Activated T-cell treated with anti-CD3 and anti-CD28 coated beads, Interleukin-2, amount 50 U/mL, for 4 hours (primary cell): ENCODE data around the gene TSC1. TPM values are rescaled to one million over a fixed set of nuclear protein-coding genes. Genes with fewer than 3 reads are reported as not detected.
A peak's percentile ranks its signal among the peaks of the same experiment; 100 is the strongest.
"Not testable (repeated sequence)": the region's sequence is repeated elsewhere in the genome, so short reads cannot be mapped to it uniquely, and the experiment has no call there.

Source experiments
- ATAC-seq, 2 donors: fragments of 200-7000 bp; cut with Tn5 transposase; one replicate each; pipeline ENCODE4 v1.10.0; 2021
- DNase-seq: peaks from one replicate; pipeline ENCODE4 v3.0.0-alpha.2; 2020
- H3K27me3 Mint-ChIP-seq: one replicate; pipeline ENCODE4 v1.8.0; 2021; ENCODE audit warnings: low read depth, mixed read lengths
- H3K36me3 Mint-ChIP-seq: one replicate; pipeline ENCODE4 v1.8.0; 2022; ENCODE audit warnings: mixed read lengths; ENCODE audit not compliant: insufficient read depth
- H3K4me1 Mint-ChIP-seq: one replicate; pipeline ENCODE4 v1.8.0; 2021; ENCODE audit warnings: low read depth, mixed read lengths
- H3K4me3 Mint-ChIP-seq: one replicate; pipeline ENCODE4 v1.8.0; 2021; ENCODE audit warnings: mild to moderate bottlenecking, moderate library complexity, mixed read lengths
- H3K9me3 Mint-ChIP-seq: one replicate; pipeline ENCODE4 v1.8.0; 2021; ENCODE audit warnings: mixed read lengths
- total RNA-seq, 3 donors: library from RNA; stranded (reverse); gene quantifications; one replicate each; pipeline ENCODE4 v1.2.1, GENCODE V29; 2021

Gene TSC1
- total RNA-seq, result 10 to 100 TPM; 23.6 to 26.8 (median 24.0) TPM

DNA sequence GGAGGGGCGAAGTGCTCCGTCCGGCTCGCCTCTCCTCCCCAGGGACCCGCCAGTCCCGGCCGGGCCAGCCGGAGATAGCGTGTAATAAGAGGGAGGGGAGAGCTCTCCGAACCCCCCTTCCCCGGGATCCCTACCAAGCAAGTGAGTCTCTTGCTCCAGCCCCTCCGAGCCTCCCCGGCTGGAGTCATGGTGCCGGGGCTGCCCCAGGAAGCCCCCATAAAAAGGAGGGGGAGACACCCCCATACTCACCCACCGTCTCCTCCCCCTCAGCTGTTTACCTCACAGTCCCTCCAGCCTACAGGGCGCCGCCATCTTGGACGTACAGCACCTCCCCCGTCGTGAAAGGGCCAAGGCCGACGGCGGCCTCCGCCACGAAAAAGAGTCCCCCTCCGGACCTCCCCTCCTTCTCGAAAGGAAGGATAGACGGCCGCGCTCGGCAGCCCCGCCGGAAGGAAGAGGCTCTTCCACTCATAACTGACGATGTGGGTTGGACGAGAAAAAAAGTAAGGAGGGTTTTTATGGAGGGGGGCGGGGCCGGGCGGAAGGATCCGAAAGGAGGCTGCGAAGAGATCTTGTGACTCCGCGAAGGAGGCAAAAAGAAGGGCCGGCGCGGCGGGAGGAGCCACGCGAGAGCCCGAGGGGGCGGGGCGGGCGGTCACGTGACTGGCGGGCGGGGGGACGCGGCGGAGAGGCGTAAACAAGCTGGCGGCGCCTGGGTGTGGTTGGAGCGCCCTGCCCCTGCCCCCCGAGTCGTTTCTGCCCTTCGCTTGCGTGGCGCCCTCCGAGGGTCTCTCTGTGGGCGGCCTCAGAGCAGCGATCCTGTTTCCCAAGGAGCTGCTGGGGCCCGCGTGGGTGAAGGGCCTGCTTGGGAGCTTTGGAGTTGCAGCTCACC, at the start of gene TSC1:
TSS of gene TSC1 (minus strand) at position 323 of the 892 bp plus-strand sequence. CDS start 15,744 bp downstream, outside the sequence.
- ATAC-seq, result peak; percentile 91 to 92
- DNase-seq, result peak; percentile 98
- peak within 1 kb of the TSS; percentile 94 for H3K4me3 Mint-ChIP-seq
- peaks cover 28% of the 10 kb centered on the region for H3K4me1 Mint-ChIP-seq
- no peaks in the 10 kb centered on the region for H3K27me3 Mint-ChIP-seq
- no peaks in the 10 kb centered on the region for H3K9me3 Mint-ChIP-seq
- peaks cover 2% of the 10 kb centered on the region for H3K36me3 Mint-ChIP-seq

DNA sequence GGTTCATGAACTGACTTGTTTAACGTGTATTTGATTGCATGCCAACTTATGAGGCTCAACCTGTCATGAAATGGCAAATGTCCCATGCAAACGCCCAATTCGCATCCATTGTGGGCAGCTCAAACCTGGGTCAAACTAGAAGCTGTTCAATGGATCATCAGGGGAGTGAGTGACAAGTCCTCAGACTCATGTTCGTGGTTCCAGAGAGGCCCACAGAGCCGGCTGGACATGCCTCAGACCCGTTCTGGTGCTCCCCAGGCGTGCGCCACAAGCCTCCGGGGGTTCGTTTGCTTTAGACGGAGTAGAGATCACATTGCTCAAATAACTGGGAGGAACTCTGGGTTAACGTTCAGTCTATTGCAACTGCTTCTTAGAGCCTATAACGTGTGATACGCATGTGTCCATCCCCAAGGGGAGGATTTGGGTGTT, 49.1 kb upstream of the TSC1 start:
- Mint-ChIP-seq H3K9me3 (no peaks in the 10 kb centered on the region), H3K4me3 (no peak overlapping the region), H3K4me1 (peaks cover 2% of the 10 kb centered on the region), H3K36me3 (no peaks in the 10 kb centered on the region), H3K27me3 (peaks cover 26% of the 10 kb centered on the region)
- DNase-seq (no peak), ATAC-seq (no peak)

DNA sequence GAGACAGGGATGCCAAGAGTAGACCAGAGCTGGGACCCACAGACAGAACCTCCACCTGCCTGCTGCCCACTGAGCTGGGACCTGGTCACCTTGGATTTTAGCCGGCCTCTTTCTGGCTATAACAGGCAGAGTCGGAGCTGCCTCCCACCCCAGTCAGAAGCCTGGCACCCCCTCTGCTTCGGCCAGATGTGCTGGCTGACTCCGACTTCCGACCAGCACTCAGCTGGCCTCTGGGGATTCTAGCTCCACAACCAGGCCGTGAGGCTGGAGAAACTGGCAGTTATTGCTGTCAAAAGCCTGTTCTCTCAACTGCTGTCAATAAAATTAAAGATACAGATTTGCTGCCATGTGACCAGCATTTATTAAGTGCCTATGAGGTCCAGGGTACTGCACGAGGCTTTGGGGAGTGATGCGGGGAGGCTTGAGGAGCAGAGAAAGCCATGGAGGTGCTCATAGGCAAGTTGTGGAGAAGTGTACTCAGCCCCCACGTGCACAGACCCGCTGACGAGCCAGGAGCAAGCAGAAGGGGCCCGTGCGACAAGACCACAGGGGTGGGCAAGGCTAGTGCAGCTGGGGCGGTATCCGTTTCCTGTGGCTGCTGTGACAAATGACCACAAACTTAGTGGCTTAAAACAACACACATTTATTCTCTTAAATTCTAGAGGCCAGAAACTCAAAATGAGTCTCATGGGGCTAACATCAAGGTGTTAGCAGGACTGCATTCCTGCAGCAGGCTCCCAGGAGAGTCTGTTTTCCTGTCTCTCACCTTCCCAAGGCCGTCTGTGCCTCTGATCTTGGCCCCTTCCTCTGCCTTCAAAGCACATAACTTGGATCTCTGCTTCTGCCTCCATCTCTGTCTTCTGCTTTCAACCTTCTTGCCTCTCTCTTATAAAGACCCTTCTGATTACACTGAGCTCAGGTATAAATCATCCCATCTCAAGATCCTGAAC, 47.2 kb upstream of the TSC1 start:
- Mint-ChIP-seq H3K9me3 (no peaks in the 10 kb centered on the region), H3K4me3 (no peak overlapping the region), H3K27me3 (peaks cover 32% of the 10 kb centered on the region), H3K36me3 (no peaks in the 10 kb centered on the region), H3K4me1 (peaks cover 2% of the 10 kb centered on the region)
- no peak for DNase-seq
- no peak for ATAC-seq

DNA sequence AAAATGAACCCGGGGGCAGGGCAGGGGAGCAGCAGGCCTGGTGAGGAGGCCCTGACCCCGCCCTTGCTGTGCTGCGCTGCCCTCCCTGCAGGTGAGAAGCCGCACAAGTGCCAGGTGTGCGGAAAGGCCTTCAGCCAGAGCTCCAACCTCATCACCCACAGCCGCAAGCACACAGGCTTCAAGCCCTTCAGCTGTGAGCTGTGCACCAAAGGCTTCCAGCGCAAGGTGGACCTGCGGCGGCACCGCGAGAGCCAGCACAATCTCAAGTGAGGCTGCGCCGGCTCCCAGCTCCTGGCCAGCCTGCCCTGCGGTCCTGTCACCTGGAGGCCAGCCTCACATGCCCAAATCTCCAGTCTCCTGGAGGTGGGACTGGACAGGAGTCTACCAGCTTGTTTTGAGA, 46.4 kb upstream of the TSC1 start:
- ATAC-seq (no peak), DNase-seq (no peak)
- peaks cover 34% of the 10 kb centered on the region for H3K27me3 Mint-ChIP-seq
- no peaks in the 10 kb centered on the region for H3K36me3 Mint-ChIP-seq
- H3K9me3 Mint-ChIP-seq, result no peaks in the 10 kb centered on the region
- H3K4me1 Mint-ChIP-seq, result peaks cover 2% of the 10 kb centered on the region
- no peak overlapping the region for H3K4me3 Mint-ChIP-seq

DNA sequence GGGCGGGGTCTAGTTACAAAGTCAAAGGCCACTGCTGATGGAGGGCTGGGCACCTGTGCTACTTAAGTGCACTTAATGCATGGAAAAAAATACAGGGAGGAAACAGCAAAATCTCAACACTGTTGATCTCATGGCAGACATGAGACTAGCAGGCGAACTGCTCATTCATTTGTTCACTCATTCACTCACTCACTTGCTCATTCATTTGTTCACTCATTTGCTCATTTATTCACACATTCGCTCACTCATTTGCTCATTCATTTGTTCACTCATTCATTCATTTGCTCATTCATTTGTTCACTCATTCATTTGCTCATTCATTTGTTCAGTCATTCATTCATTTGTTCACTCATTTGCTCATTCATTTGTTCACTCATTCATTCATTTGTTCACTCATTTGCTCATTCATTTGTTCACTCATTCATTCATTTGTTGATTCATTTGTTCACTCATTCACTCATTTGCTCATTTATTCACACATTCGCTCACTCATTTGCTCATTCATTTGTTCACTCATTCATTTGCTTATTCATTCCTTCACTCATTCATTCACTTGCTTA, 45.7 kb upstream of the TSC1 start:
- DNase-seq, H3K4me3 Mint-ChIP-seq, H3K36me3 Mint-ChIP-seq, H3K4me1 Mint-ChIP-seq, H3K9me3 Mint-ChIP-seq: not testable (repeated sequence)
- ATAC-seq, result peak in 1 of 2 donors; percentile 23
- peaks cover 32% of the 10 kb centered on the region for H3K27me3 Mint-ChIP-seq

DNA sequence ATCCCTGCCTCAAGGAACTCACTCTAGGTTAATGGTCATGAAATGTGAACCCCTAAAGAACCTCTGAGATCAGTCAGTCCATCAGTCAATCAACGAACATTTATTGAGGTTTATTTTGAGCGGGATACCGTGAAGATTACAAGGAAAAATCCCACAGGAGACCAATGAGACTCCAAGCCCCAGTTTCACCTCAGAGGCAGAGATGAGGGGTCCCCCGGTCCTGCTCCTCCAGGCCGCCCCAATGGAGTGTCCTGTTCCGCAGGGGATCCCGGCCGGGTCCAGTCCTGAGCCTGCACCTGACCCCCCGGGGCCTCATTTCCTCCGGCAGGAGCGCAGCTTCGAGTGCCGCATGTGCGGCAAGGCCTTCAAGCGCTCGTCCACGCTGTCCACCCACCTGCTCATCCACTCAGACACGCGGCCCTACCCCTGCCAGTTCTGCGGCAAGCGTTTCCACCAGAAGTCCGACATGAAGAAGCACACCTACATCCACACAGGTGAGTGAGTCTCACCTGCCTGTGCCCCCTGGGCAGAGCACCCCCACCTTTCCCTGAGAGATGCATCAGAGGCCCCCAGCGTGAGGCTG, 45.1 kb upstream of the TSC1 start:
- Mint-ChIP-seq H3K4me3 (no peak overlapping the region), H3K4me1 (peaks cover 2% of the 10 kb centered on the region), H3K9me3 (no peaks in the 10 kb centered on the region), H3K27me3 (peaks cover 31% of the 10 kb centered on the region), H3K36me3 (no peaks in the 10 kb centered on the region)
- DNase-seq (no peak), ATAC-seq (no peak)

DNA sequence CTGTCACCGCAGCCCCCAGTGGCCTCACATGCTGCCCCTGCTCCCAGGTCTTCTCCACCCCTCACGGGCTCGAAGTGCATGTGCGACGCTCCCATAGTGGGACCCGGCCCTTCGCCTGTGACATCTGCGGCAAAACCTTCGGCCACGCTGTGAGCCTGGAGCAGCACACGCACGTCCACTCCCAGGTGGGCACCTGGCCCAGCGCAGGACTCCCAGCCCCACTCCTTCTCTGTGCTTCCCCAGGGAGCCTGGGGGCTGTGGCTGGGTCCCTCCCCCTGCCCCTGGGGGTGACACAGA, 44.5 kb upstream of the TSC1 start:
- no peaks in the 10 kb centered on the region for H3K36me3 Mint-ChIP-seq
- H3K9me3 Mint-ChIP-seq, result no peaks in the 10 kb centered on the region
- H3K4me1 Mint-ChIP-seq, result no peaks in the 10 kb centered on the region
- H3K4me3 Mint-ChIP-seq, result no peak overlapping the region
- ATAC-seq (no peak), DNase-seq (no peak)
- peaks cover 25% of the 10 kb centered on the region for H3K27me3 Mint-ChIP-seq

DNA sequence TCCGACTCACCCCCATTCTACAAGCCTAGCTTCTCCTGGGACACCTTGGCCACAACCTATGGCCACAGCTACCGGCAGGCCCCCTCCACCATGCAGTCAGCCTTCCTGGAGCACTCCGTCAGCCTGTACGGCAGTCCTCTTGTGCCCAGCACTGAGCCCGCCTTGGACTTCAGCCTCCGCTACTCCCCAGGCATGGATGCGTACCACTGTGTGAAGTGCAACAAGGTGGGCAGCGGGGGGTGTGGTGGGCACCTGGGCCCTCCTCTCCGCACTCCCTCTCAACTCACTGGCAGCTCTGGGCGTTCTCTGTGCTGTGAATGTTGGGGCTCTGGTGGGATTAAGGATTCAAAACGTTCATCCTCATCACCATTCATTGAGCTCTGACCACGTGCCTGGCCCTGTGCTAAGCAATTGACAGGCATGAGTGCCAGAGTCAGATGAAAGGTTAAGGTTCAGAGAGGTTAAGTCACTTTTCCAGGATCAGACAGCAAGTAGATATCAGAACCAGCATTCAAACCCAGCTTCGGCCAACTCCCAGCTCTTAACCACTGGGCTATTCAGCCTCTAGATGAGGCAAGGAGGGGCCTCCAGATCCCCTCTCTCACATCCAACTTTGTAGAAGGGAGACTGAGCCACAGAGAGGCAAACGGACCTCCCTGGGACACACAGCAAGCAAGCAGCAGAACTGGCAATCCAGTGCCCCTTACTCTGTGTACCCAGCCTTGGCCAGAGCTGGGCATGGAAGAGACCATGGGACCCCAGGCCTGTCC, 44.0 kb upstream of the TSC1 start:
- no peak for DNase-seq
- no peak for ATAC-seq
- Mint-ChIP-seq H3K4me1 (no peaks in the 10 kb centered on the region), H3K9me3 (no peaks in the 10 kb centered on the region), H3K36me3 (no peaks in the 10 kb centered on the region), H3K4me3 (no peak overlapping the region), H3K27me3 (peaks cover 25% of the 10 kb centered on the region)

DNA sequence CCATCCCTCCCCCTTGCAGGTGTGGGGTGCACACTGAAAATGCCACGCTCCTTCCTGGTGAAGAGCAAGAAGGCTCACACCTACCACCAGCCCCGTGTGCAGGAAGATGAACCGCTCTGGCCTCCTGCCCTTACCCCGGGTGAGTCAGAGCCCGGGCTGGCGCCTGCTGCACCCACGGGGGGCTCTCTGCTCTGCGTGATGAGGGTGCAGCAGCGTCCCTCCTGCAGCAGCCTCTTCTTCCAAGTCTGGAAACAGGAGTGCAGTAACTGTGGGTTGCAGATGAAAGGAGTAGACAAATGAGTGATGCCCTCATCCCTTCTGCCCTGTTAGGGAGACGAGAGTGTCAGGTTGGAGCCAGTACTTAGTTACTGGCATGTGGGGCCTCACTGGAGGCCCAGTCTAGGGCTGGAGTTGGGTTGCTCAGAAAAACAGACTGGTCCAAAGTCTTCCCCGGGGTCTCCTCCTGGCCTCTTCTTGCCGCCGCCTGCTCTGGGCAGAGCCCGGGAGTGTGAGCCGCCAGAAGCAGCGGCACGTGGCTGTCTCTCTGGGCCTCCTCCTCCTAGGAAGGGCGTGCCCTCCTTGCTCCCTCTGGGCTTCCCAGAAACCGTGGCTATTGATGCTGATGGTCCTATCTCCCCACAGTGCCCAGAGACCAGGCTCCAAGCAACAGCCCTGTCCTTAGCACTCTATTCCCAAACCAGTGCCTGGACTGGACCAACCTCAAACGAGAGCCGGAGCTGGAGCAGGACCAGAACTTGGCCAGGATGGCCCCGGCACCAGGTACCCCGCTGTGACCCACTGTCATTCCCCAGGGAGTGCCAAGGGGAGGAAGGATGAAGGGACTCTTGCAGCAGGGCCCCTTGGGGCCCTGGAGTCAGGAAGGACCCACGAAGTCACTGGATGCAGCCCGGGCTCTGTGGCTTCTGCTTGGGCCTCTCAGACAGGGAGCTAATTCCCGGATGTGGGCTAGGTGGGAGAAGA, 42.5 kb upstream of the TSC1 start:
- Mint-ChIP-seq H3K9me3 (no peaks in the 10 kb centered on the region), H3K36me3 (no peaks in the 10 kb centered on the region), H3K27me3 (peaks cover 27% of the 10 kb centered on the region), H3K4me1 (no peaks in the 10 kb centered on the region), H3K4me3 (no peak overlapping the region)
- ATAC-seq (no peak), DNase-seq (no peak)

DNA sequence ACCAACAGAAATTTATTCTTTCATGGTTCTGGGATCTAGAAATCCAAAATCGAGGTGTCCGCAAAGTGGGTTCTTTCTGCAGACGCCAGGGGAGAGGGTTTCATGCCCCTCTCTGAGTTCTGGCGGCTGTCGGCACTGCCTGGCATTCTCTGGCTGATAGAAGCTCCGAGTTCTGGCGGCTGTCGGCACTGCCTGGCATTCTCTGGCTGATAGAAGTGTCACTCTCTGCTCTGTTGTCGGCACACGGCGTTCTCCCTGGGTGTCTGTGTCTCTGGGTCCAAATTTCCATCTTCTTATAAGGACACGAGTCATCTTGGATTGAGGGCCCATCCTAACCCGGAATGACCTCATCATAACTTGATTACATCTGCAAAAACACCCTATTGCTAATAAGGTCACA, 41.7 kb upstream of the TSC1 start:
- Mint-ChIP-seq H3K9me3 (no peaks in the 10 kb centered on the region), H3K4me3 (no peak overlapping the region), H3K27me3 (peaks cover 31% of the 10 kb centered on the region), H3K4me1 (no peaks in the 10 kb centered on the region), H3K36me3 (no peaks in the 10 kb centered on the region)
- no peak for DNase-seq
- no peak for ATAC-seq

DNA sequence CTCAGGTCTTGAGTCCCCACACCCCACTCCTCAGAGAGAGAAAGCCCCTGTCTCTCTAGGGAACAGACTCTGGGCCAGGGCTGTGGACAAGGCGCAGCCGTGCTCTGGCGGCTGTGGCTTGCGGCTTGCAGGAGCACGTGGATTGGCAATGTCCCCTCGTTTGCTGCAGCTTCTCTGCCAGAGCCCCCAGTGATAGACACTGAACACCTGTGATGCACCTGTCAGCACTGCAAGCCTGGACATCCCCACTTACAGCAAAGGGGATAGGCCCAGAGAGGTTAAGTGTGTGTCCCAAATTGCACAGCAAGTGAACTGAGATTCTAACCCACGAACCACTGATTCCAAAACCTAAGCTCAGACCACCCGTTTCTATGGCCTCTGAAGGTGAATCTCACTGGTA, 41.1 kb upstream of the TSC1 start:
- Mint-ChIP-seq H3K4me1 (no peaks in the 10 kb centered on the region), H3K27me3 (peaks cover 37% of the 10 kb centered on the region), H3K36me3 (no peaks in the 10 kb centered on the region), H3K4me3 (no peak overlapping the region), H3K9me3 (no peaks in the 10 kb centered on the region)
- DNase-seq, result no peak
- ATAC-seq, result no peak

DNA sequence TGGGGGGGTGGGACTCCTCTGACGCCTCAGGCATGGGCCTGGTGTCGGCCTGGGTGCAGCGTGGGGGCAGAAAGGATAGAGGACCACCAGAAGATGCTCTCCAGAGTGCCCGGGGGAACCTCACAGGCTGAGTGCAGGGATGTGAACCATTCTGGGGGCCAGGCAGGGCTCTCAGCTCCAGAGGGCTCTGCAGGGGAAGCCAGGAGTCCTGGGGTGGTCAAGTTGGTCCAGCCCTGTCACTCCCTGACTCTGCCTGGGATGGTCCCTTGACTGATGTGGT, 40.6 kb upstream of the TSC1 start:
- H3K4me3 Mint-ChIP-seq, result no peak overlapping the region

More for the DNA sequence above, 40.6 kb upstream of the TSC1 start:
- Mint-ChIP-seq H3K9me3 (no peaks in the 10 kb centered on the region), H3K36me3 (no peaks in the 10 kb centered on the region), H3K4me1 (no peaks in the 10 kb centered on the region), H3K27me3 (peaks cover 39% of the 10 kb centered on the region)
- ATAC-seq (no peak), DNase-seq (no peak)
